ENCODE results near the gene RAB21. TPM values are rescaled to one million over a fixed set of nuclear protein-coding genes. Genes with fewer than 3 reads are reported as not detected.

RAB21 gene
- total and polyA plus RNA-seq, 4 donors = 5.5 to 15.0 (median 10.0) TPM

DNA sequence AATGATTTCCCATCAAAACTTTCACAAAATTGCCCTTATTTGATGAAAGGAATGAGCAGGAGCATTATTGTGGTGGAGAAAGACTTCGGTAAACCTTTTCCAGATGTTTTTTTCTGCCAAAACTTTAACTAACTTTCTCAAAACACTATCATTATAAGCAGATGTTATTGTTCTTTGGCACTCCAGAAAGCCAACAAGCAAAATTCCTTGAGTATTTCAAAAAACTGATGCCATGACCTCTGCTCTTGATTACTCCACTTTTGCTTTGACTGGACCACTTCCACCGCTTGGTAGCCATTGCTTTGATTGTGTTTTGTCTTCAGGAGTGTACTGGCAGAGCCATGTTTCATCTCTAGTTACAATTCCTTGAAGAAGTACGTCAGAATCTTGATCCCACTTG, 29.7 kb upstream of the RAB21 start:
- Histone ChIP-seq H3K4me1 (ENCODE audit: control insufficient read depth in 4 of 4, insufficient read depth in 4 of 4, low read length in 3 of 4) (peaks cover 0 to 4% (median 1%) of the 10 kb centered on the region in 4 donors), H3K9ac (ENCODE audit: low read depth in 1 of 2, low read length in 2 of 2) (no peak overlapping the region), H3K9me3 (ENCODE audit: control insufficient read depth in 4 of 4, low read length in 3 of 4) (no peaks in the 10 kb centered on the region), H3K27ac (ENCODE audit: low read depth in 1 of 2, low read length in 2 of 2) (no peak overlapping the region), H3K36me3 (ENCODE audit: control insufficient read depth in 4 of 4, insufficient read depth in 3 of 4, low read depth in 1 of 4, low read length in 3 of 4) (no peaks in the 10 kb centered on the region), H3K27me3 (ENCODE audit: control insufficient read depth in 4 of 4, insufficient read depth in 4 of 4, low read length in 3 of 4) (no peaks in the 10 kb centered on the region), H3K4me3 (ENCODE audit: low read depth in 1 of 3, low read length in 3 of 3) (no peak overlapping the region)
- no peak for DNase-seq (ENCODE audit: low spot score)
- 89% methylated on average over 3 of the region's 3 CpGs for WGBS
- TF ChIP-seq JUND (IDR thresholded peaks at IDR 0.05) (no peak), YY1 (IDR thresholded peaks at IDR 0.05) (no peak), RXRA (IDR thresholded peaks at IDR 0.05) (no peak), RAD21 (IDR thresholded peaks at IDR 0.05) (no peak)
- TF ChIP-seq, protein P1, sequence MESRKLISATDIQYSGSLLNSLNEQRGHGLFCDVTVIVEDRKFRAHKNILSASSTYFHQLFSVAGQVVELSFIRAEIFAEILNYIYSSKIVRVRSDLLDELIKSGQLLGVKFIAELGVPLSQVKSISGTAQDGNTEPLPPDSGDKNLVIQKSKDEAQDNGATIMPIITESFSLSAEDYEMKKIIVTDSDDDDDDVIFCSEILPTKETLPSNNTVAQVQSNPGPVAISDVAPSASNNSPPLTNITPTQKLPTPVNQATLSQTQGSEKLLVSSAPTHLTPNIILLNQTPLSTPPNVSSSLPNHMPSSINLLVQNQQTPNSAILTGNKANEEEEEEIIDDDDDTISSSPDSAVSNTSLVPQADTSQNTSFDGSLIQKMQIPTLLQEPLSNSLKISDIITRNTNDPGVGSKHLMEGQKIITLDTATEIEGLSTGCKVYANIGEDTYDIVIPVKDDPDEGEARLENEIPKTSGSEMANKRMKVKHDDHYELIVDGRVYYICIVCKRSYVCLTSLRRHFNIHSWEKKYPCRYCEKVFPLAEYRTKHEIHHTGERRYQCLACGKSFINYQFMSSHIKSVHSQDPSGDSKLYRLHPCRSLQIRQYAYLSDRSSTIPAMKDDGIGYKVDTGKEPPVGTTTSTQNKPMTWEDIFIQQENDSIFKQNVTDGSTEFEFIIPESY (IDR thresholded peaks at IDR 0.05) = no peak
- TF ChIP-seq, protein P2, sequence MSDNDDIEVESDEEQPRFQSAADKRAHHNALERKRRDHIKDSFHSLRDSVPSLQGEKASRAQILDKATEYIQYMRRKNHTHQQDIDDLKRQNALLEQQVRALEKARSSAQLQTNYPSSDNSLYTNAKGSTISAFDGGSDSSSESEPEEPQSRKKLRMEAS (IDR thresholded peaks at IDR 0.05) = no peak

DNA sequence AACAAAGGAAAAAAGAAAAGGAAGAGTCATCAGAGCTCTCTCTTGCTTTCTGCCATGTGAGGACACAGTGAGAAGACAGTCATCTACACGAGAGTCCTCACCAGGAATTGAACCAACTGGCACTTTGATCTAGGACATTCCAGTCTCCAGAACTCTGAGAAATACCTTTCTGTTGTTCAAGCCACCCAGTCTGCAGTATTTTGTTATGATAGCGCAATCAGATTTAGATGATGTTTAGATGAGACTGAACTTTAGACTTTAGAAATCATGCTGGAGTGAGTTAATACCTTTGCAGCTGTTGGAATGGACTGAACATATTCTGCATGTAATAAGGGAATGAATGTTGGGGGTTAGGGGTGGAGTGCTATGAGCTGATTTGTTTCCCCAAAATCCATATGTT, 28.1 kb upstream of the RAB21 start:
- no peak for DNase-seq (ENCODE audit: low spot score)
- Histone ChIP-seq H3K36me3 (ENCODE audit: control insufficient read depth in 4 of 4, insufficient read depth in 3 of 4, low read depth in 1 of 4, low read length in 3 of 4) (no peaks in the 10 kb centered on the region), H3K4me3 (ENCODE audit: low read depth in 1 of 3, low read length in 3 of 3) (no peak overlapping the region), H3K27me3 (ENCODE audit: control insufficient read depth in 4 of 4, insufficient read depth in 4 of 4, low read length in 3 of 4) (no peaks in the 10 kb centered on the region), H3K27ac (ENCODE audit: low read depth in 1 of 2, low read length in 2 of 2) (no peak overlapping the region), H3K4me1 (ENCODE audit: control insufficient read depth in 4 of 4, insufficient read depth in 4 of 4, low read length in 3 of 4) (peaks cover 0 to 4% (median 1%) of the 10 kb centered on the region in 4 donors), H3K9me3 (ENCODE audit: control insufficient read depth in 4 of 4, low read length in 3 of 4) (no peaks in the 10 kb centered on the region), H3K9ac (ENCODE audit: low read depth in 1 of 2, low read length in 2 of 2) (no peak overlapping the region)
- TF ChIP-seq YY1 (IDR thresholded peaks at IDR 0.05) (no peak), RXRA (IDR thresholded peaks at IDR 0.05) (peak in 1 of 2 donors; percentile 12), NR2F2 (IDR thresholded peaks at IDR 0.05) (no peak), JUND (IDR thresholded peaks at IDR 0.05) (no peak), HNF4G (IDR thresholded peaks at IDR 0.05) (peak; percentile 69), RAD21 (IDR thresholded peaks at IDR 0.05) (no peak), FOXA1 (IDR thresholded peaks at IDR 0.05) (no peak), HNF4A (conservative IDR thresholded peaks at IDR 0.05) (peak; percentile 75 to 85), GABPA (IDR thresholded peaks at IDR 0.05 in 1 of 2, conservative IDR thresholded peaks at IDR 0.05 in 1 of 2) (no peak), TAF1 (conservative IDR thresholded peaks at IDR 0.05) (no peak), SP1 (IDR thresholded peaks at IDR 0.05) (peak; percentile 82), FOXA2 (IDR thresholded peaks at IDR 0.05) (no peak), EGR1 (IDR thresholded peaks at IDR 0.05; ENCODE audit: low read depth in 2 of 2) (no peak)
- TF ChIP-seq, protein P3, sequence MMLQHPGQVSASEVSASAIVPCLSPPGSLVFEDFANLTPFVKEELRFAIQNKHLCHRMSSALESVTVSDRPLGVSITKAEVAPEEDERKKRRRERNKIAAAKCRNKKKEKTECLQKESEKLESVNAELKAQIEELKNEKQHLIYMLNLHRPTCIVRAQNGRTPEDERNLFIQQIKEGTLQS (IDR thresholded peaks at IDR 0.05) = peak; percentile 16
- TF ChIP-seq, protein P4, sequence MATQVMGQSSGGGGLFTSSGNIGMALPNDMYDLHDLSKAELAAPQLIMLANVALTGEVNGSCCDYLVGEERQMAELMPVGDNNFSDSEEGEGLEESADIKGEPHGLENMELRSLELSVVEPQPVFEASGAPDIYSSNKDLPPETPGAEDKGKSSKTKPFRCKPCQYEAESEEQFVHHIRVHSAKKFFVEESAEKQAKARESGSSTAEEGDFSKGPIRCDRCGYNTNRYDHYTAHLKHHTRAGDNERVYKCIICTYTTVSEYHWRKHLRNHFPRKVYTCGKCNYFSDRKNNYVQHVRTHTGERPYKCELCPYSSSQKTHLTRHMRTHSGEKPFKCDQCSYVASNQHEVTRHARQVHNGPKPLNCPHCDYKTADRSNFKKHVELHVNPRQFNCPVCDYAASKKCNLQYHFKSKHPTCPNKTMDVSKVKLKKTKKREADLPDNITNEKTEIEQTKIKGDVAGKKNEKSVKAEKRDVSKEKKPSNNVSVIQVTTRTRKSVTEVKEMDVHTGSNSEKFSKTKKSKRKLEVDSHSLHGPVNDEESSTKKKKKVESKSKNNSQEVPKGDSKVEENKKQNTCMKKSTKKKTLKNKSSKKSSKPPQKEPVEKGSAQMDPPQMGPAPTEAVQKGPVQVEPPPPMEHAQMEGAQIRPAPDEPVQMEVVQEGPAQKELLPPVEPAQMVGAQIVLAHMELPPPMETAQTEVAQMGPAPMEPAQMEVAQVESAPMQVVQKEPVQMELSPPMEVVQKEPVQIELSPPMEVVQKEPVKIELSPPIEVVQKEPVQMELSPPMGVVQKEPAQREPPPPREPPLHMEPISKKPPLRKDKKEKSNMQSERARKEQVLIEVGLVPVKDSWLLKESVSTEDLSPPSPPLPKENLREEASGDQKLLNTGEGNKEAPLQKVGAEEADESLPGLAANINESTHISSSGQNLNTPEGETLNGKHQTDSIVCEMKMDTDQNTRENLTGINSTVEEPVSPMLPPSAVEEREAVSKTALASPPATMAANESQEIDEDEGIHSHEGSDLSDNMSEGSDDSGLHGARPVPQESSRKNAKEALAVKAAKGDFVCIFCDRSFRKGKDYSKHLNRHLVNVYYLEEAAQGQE (IDR thresholded peaks at IDR 0.05) = no peak
- TF ChIP-seq, protein P5, sequence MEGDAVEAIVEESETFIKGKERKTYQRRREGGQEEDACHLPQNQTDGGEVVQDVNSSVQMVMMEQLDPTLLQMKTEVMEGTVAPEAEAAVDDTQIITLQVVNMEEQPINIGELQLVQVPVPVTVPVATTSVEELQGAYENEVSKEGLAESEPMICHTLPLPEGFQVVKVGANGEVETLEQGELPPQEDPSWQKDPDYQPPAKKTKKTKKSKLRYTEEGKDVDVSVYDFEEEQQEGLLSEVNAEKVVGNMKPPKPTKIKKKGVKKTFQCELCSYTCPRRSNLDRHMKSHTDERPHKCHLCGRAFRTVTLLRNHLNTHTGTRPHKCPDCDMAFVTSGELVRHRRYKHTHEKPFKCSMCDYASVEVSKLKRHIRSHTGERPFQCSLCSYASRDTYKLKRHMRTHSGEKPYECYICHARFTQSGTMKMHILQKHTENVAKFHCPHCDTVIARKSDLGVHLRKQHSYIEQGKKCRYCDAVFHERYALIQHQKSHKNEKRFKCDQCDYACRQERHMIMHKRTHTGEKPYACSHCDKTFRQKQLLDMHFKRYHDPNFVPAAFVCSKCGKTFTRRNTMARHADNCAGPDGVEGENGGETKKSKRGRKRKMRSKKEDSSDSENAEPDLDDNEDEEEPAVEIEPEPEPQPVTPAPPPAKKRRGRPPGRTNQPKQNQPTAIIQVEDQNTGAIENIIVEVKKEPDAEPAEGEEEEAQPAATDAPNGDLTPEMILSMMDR (IDR thresholded peaks at IDR 0.05; ENCODE audit: low read depth, low read length, missing input control) = no peak
- TF ChIP-seq, protein P2 (IDR thresholded peaks at IDR 0.05) = no peak
- TF ChIP-seq, protein P1 (IDR thresholded peaks at IDR 0.05) = no peak
- WGBS = 36% methylated on average over 2 of the region's 2 CpGs
